HEK293T (cell line): ENCODE data around the gene NEK4.

Experiments
- BHLHE40 ChIP-seq: fragments of 450-650 bp; IDR thresholded peaks from 2 replicates; pipeline ENCODE4 v1.6.1; 2016; ENCODE audit warnings: mild to moderate bottlenecking, moderate library complexity, borderline replicate concordance
- ELF4 ChIP-seq: fragments of 450-650 bp; IDR thresholded peaks from 2 replicates; pipeline ENCODE4 v1.6.1; 2017; ENCODE audit warnings: antibody characterized with exemption
- FOXK2 ChIP-seq: fragments of 450-650 bp; IDR thresholded peaks from 2 replicates; pipeline ENCODE4 v1.6.1; 2016; ENCODE audit warnings: mild to moderate bottlenecking
- FOXM1 ChIP-seq: fragments of 450-650 bp; IDR thresholded peaks from 2 replicates; pipeline ENCODE4 v1.6.1; 2017; ENCODE audit warnings: mild to moderate bottlenecking, borderline replicate concordance
- HDGF ChIP-seq: fragments of 450-650 bp; IDR thresholded peaks from 2 replicates; pipeline ENCODE4 v1.6.1; 2017; ENCODE audit warnings: antibody characterized with exemption, borderline replicate concordance
- LEF1 ChIP-seq: fragments of 450-650 bp; IDR thresholded peaks from 2 replicates; pipeline ENCODE4 v1.6.1; 2017; ENCODE audit warnings: mild to moderate bottlenecking, borderline replicate concordance
- SP1 ChIP-seq: fragments of 450-650 bp; IDR thresholded peaks from 2 replicates; pipeline ENCODE4 v1.6.1; 2017
- SUZ12 ChIP-seq: fragments of 450-650 bp; IDR thresholded peaks from 2 replicates; pipeline ENCODE4 v1.6.1; 2016; ENCODE audit warnings: mild to moderate bottlenecking
- TARDBP ChIP-seq: fragments of 450-650 bp; IDR thresholded peaks from 2 replicates; pipeline ENCODE4 v1.6.1; 2016
- ZNF384 ChIP-seq: fragments of 450-650 bp; IDR thresholded peaks from 2 replicates; pipeline ENCODE4 v1.6.1; 2016

DNA sequence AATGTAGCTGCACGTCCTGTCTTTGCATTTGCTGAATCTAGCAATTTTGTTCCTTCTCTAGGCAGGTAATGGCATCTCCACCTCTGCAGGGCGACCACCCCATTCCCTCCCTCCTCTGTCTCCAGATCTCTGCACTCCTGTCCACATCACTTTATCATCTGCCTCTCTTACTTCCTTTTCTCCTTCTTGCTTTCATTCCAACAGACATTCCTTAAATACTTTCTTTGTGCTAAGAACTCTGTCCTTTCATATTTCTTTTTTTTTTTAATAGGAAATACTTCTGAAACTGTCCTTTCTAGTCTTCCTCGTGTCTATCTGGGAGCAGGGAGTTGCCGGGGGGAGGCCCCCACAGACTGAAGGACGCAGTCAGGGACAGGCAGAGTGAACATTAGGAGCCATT is 31.1 kb upstream of the NEK4 start:
- TF ChIP-seq FOXM1 (no peak), TARDBP (no peak), BHLHE40 (no peak), SUZ12 (no peak), SP1 (no peak), ZNF384 (no peak), LEF1 (no peak), ELF4 (no peak), HDGF (no peak), FOXK2 (no peak)
